T-cell (primary cell): Measurements from ENCODE around the gene DTX4. TPM values are rescaled to one million over a fixed set of nuclear protein-coding genes. Genes with fewer than 3 reads are reported as not detected.
A peak's percentile ranks its signal among the peaks of the same experiment; 100 is the strongest.

ENCODE experiments used
- ATAC-seq, 4 experiments: fragments of 200-7000 bp in 3 of 4; fragments of 150-1000 bp in 1 of 4; cut with Tn5 transposase; replicated peaks in 1 of 4; 1 replicate in 3 of 4; 2 replicates in 1 of 4; pipeline ENCODE4 v1.10.0; 2021; ENCODE audit warnings: moderate library complexity in 3 of 4, mild to moderate bottlenecking in 2 of 4, moderate number of reproducible peaks in 1 of 4
- CTCF ChIA-PET, 2 donors: fragments of 300-600 bp; sonication (Branson Sonifier 250); formaldehyde crosslinking; loops; one replicate each; lab custom pipeline; 2022; ENCODE audit warnings: antibody characterized with exemption in 2 of 2; lab: Charles Lee
- POLR2A ChIA-PET, 2 donors: fragments of 300-600 bp; sonication (Branson Sonifier 250); formaldehyde crosslinking; loops; one replicate each; lab custom pipeline; 2022; ENCODE audit warnings: antibody characterized with exemption in 2 of 2; lab: Charles Lee
- DNase-seq, 35 experiments: peaks; one replicate each; pipeline versions ENCODE4 v3.0.0 to v3.0.0-alpha.2; 2013 to 2023
- H3K27ac ChIP-seq: one replicate; pipeline ENCODE4 v1.5.1; 2013; ENCODE audit warnings: low read length
- H3K27me3 ChIP-seq, 2 experiments: replicated peaks in 1 of 2; 1 replicate in 1 of 2; 2 replicates in 1 of 2; pipeline versions ENCODE4 v1.6.1 to v1.7.0; 2013; ENCODE audit warnings: low read length in 1 of 2, mixed read lengths in 1 of 2; ENCODE audit not compliant: control insufficient read depth in 2 of 2, insufficient read depth in 2 of 2; ENCODE audit errors: extremely low read depth in 1 of 2
- H3K36me3 ChIP-seq, 2 donors: 1 replicate in 1 of 2; 2 replicates in 1 of 2; pipeline versions ENCODE4 v1.6.1 to v1.7.0; 2013; ENCODE audit warnings: low read length in 1 of 2; ENCODE audit not compliant: control insufficient read depth in 2 of 2, insufficient read depth in 1 of 2; ENCODE audit errors: extremely low read depth in 1 of 2
- H3K4me1 ChIP-seq, 2 experiments: 1 replicate in 1 of 2; 2 replicates in 1 of 2; pipeline versions ENCODE4 v1.6.1 to v1.7.0; 2013; ENCODE audit warnings: low read length in 2 of 2, mixed read lengths in 1 of 2; ENCODE audit not compliant: insufficient read depth in 2 of 2, control insufficient read depth in 1 of 2; ENCODE audit errors: extremely low read depth in 1 of 2
- H3K4me3 ChIP-seq, 2 donors: 1 replicate in 1 of 2; 2 replicates in 1 of 2; pipeline versions ENCODE4 v1.5.1 to v1.7.0; 2013; ENCODE audit warnings: mild to moderate bottlenecking in 2 of 2, low read length in 1 of 2, moderate library complexity in 1 of 2; ENCODE audit not compliant: control insufficient read depth in 1 of 2; ENCODE audit errors: extremely low read depth in 1 of 2
- H3K9me3 ChIP-seq: 2 replicates; pipeline ENCODE4 v1.7.0; 2013
- H3K27ac Mint-ChIP-seq, 2 donors: one replicate each; pipeline ENCODE4 v1.8.0; 2020 to 2021; ENCODE audit warnings: mild to moderate bottlenecking in 2 of 2, mixed read lengths in 2 of 2
- H3K27me3 Mint-ChIP-seq, 2 donors: one replicate each; pipeline ENCODE4 v1.8.0; 2021 to 2022; ENCODE audit warnings: mixed read lengths in 2 of 2
- H3K36me3 Mint-ChIP-seq: one replicate; pipeline ENCODE4 v1.8.0; 2021; ENCODE audit warnings: mixed read lengths
- H3K4me1 Mint-ChIP-seq, 3 donors: one replicate each; pipeline ENCODE4 v1.8.0; 2020 to 2022; ENCODE audit warnings: mixed read lengths in 3 of 3, mild to moderate bottlenecking in 1 of 3
- H3K4me3 Mint-ChIP-seq, 3 donors: one replicate each; pipeline ENCODE4 v1.8.0; 2020 to 2022; ENCODE audit warnings: mild to moderate bottlenecking in 3 of 3, mixed read lengths in 3 of 3, moderate library complexity in 3 of 3
- H3K9me3 Mint-ChIP-seq, 3 donors: one replicate each; pipeline ENCODE4 v1.8.0; 2020 to 2022; ENCODE audit warnings: mixed read lengths in 3 of 3
- WGBS: methylation state at CpG from one replicate; pipeline ENCODE4 v1.1.5; 2013; ENCODE audit warnings: missing lambda C conversion rate; ENCODE audit not compliant: insufficient coverage; 5-methylcytosine and 5-hydroxymethylcytosine counted together
- total RNA-seq, 35 experiments: library from RNA in 6 of 35; stranded (reverse) in 6 of 35; fragments of 120-200 nt in 1 of 35; gene quantifications; one replicate each; pipeline versions ENCODE4 v1.2.1 to v1.2.4 and lab custom pipeline; 2013 to 2026

The DTX4 gene
- total RNA-seq, 5 donors from 2014 or later (not counting 1 experiment from before 2014, with no cell fraction given), result 0.70 to 3.7 (median 2.1) TPM

DNA sequence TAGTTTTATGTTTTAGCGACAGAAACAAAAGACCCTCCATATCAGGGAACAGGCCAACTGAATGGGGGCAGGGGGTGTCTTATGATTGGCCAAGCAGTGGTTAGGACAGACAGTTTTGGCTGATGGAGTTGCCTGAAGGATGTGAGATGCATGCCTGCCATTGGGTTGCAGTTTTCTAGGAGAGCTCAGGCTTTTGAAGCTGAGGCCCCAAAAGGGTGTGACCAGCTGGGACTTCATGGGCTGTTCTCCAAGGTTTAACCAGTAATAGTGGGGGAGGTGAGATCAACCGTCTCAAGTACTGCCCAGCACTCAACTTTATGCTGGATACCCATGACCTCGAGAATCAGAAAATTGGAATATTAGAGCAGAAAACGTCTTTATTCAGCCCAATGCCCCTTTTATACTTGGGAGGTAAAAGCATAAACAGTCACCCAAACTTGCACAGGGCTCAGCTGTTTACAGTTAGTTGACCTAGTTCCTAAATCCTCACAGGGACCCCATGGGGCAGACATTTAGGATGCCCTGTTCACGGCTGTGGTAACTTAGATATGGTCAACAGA lies 13.5 kb downstream of the DTX4 start:
- Histone ChIP-seq H3K27me3 (peaks cover 0 to 13% of the 10 kb centered on the region in 2 experiments), H3K4me1 (no peaks in the 10 kb centered on the region), H3K36me3 (no peaks in the 10 kb centered on the region), H3K27ac (no peak overlapping the region), H3K9me3 (no peaks in the 10 kb centered on the region), H3K4me3 (no peak overlapping the region)
- DNase-seq (no peak), ATAC-seq (no peak)
- no peaks in the 10 kb centered on the region for H3K9me3 Mint-ChIP-seq
- H3K4me3 Mint-ChIP-seq, result no peak overlapping the region
- CTCF ChIA-PET, result interaction anchor here (0.8 to 3.0 kb wide), 8 partner anchors 11 to 108 kb away, joined by 3 to 33 read pairs (median 6); partner anchors contain the start of gene DTX4 (in 2 of the 2)
- peaks cover 9% of the 10 kb centered on the region for H3K36me3 Mint-ChIP-seq
- peaks cover 0 to 2% (median 0%) of the 10 kb centered on the region in 3 donors for H3K4me1 Mint-ChIP-seq
- no peak overlapping the region for H3K27ac Mint-ChIP-seq
- 89% methylated on average over 1 of the region's 5 CpGs for WGBS
- peaks cover 0 to 4% of the 10 kb centered on the region in 2 donors for H3K27me3 Mint-ChIP-seq
- POLR2A ChIA-PET, result interaction anchor here (0.7 kb wide), 2 partner anchors 9 to 14 kb away, joined by 3 read pairs; no protein-coding TSS in a partner anchor

- Mint-ChIP-seq H3K9me3 (no peaks in the 10 kb centered on the region), H3K27ac (no peak overlapping the region), H3K4me1 (peaks cover 0 to 2% (median 0%) of the 10 kb centered on the region in 3 donors), H3K36me3 (peaks cover 12% of the 10 kb centered on the region), H3K27me3 (peaks cover 0 to 4% of the 10 kb centered on the region in 2 donors), H3K4me3 (no peak overlapping the region)
- H3K27ac ChIP-seq, result no peak overlapping the region
- H3K27me3 ChIP-seq, result peaks cover 0 to 13% of the 10 kb centered on the region in 2 experiments
- DNase-seq, result peak in 29 of 35 experiments; percentile 12 to 72 (median 38)
- ChIA-PET POLR2A (interaction anchor here in 1 of 2 donors (0.5 kb wide), 1 partner anchor 15 kb away, joined by 4 read pairs; no protein-coding TSS in a partner anchor), CTCF (interaction anchor here (0.7 to 3.0 kb wide), 13 partner anchors 12 to 483 kb away, joined by 3 to 33 read pairs (median 4); partner anchors contain the start of genes DTX4 (in 2 of the 2) and PATL1 (in 1 of the 2))
- no peaks in the 10 kb centered on the region for H3K4me1 ChIP-seq
- WGBS, result no CpG with 5 or more reads among the region's 5 CpGs
- peak; percentile 54 to 71 (median 61) for ATAC-seq
- H3K9me3 ChIP-seq, result no peaks in the 10 kb centered on the region
- H3K36me3 ChIP-seq, result no peaks in the 10 kb centered on the region
- H3K4me3 ChIP-seq, result no peak overlapping the region
Observed at GRCh38 chr11:59186130-59186594, 14.2 kb downstream of the DTX4 start.

GRCh38 chr11:59187035-59187434 lies 15.1 kb downstream of the DTX4 start:
- no peak overlapping the region for H3K27ac Mint-ChIP-seq
- CTCF ChIA-PET, result interaction anchor here (0.5 to 3.0 kb wide), 6 partner anchors 12 to 248 kb away, joined by 3 to 33 read pairs (median 8); partner anchors contain the start of gene DTX4 (in 2 of the 2)

GRCh38 chr11:59187587-59187986 lies 15.7 kb downstream of the DTX4 start:
- no peak for ATAC-seq
- Mint-ChIP-seq H3K27me3 (peaks cover 0 to 4% of the 10 kb centered on the region in 2 donors), H3K4me1 (peaks cover 0 to 2% (median 0%) of the 10 kb centered on the region in 3 donors), H3K36me3 (peaks cover 12% of the 10 kb centered on the region), H3K9me3 (no peaks in the 10 kb centered on the region), H3K27ac (no peak overlapping the region), H3K4me3 (no peak overlapping the region)
- 33% methylated on average over 1 of the region's 6 CpGs for WGBS
- Histone ChIP-seq H3K27ac (no peak overlapping the region), H3K4me1 (no peaks in the 10 kb centered on the region), H3K4me3 (no peak overlapping the region), H3K27me3 (peaks cover 0 to 10% of the 10 kb centered on the region in 2 experiments), H3K9me3 (no peaks in the 10 kb centered on the region), H3K36me3 (no peaks in the 10 kb centered on the region)
- ChIA-PET CTCF (interaction anchor here (0.6 to 3.0 kb wide), 5 partner anchors 13 to 493 kb away, joined by 4 to 33 read pairs (median 8); partner anchors contain the start of gene DTX4 (in 2 of the 2)), POLR2A (no interaction called here)
- DNase-seq, result no peak

More at GRCh38 chr11:59187035-59187434, 15.1 kb downstream of the DTX4 start:
- no peak for ATAC-seq
- Histone ChIP-seq H3K4me1 (no peaks in the 10 kb centered on the region), H3K4me3 (no peak overlapping the region), H3K27ac (no peak overlapping the region), H3K9me3 (no peaks in the 10 kb centered on the region), H3K36me3 (no peaks in the 10 kb centered on the region), H3K27me3 (peaks cover 0 to 13% of the 10 kb centered on the region in 2 experiments)
- peaks cover 12% of the 10 kb centered on the region for H3K36me3 Mint-ChIP-seq
- 80% methylated on average over 2 of the region's 3 CpGs for WGBS
- no peak overlapping the region for H3K4me3 Mint-ChIP-seq
- peaks cover 0 to 2% (median 0%) of the 10 kb centered on the region in 3 donors for H3K4me1 Mint-ChIP-seq
- H3K9me3 Mint-ChIP-seq, result no peaks in the 10 kb centered on the region
- POLR2A ChIA-PET, result no interaction called here
- no peak for DNase-seq
- peaks cover 0 to 4% of the 10 kb centered on the region in 2 donors for H3K27me3 Mint-ChIP-seq

DNA sequence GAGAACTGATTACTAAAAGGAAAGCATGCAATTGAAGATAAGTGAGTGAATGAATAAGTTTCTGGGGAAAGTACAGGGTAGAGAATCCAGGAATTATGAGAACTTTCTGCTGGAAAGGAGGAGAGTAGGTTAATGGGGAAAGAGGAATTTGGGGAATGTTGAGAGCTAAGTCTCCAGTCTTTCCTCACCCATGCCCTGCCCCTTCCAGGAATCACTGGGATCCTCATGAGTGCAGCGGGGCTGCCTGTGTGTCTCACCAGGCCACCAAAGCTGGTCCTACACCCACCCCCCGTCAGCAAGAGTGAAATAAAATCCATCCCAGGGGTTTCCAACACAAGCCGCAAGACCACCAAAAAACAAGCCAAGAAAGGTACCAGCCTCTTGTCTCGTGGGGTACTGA lies 17.0 kb downstream of the DTX4 start:
- Mint-ChIP-seq H3K27me3 (peaks cover 0 to 4% of the 10 kb centered on the region in 2 donors), H3K9me3 (no peaks in the 10 kb centered on the region), H3K4me1 (peaks cover 0 to 2% (median 0%) of the 10 kb centered on the region in 3 donors), H3K27ac (no peak overlapping the region), H3K36me3 (peaks cover 12% of the 10 kb centered on the region), H3K4me3 (no peak overlapping the region)
- ChIA-PET POLR2A (no interaction called here), CTCF (no interaction called here)
- no peaks in the 10 kb centered on the region for H3K36me3 ChIP-seq
- H3K27me3 ChIP-seq, result peaks cover 0 to 10% of the 10 kb centered on the region in 2 experiments
- H3K4me3 ChIP-seq, result no peak overlapping the region
- no peaks in the 10 kb centered on the region for H3K9me3 ChIP-seq
- H3K4me1 ChIP-seq, result no peaks in the 10 kb centered on the region
- ATAC-seq (no peak), DNase-seq (no peak)
- WGBS, result 86% methylated on average over 4 of the region's 4 CpGs
- no peak overlapping the region for H3K27ac ChIP-seq

- Histone ChIP-seq H3K27me3 (peaks cover 0 to 8% of the 10 kb centered on the region in 2 experiments), H3K4me1 (no peaks in the 10 kb centered on the region), H3K27ac (no peak overlapping the region), H3K9me3 (no peaks in the 10 kb centered on the region), H3K4me3 (no peak overlapping the region), H3K36me3 (no peaks in the 10 kb centered on the region)
- Mint-ChIP-seq H3K9me3 (no peaks in the 10 kb centered on the region), H3K27me3 (peaks cover 0 to 4% of the 10 kb centered on the region in 2 donors), H3K4me1 (peaks cover 0 to 2% (median 0%) of the 10 kb centered on the region in 3 donors), H3K27ac (no peak overlapping the region), H3K4me3 (no peak overlapping the region), H3K36me3 (peaks cover 16% of the 10 kb centered on the region)
- ChIA-PET POLR2A (no interaction called here), CTCF (interaction anchor here in 1 of 2 donors (0.6 to 0.8 kb wide), 2 partner anchors 15 to 18 kb away, joined by 3 read pairs; partner anchors contain the start of gene DTX4)
- DNase-seq (no peak), ATAC-seq (no peak)
- no CpG with 5 or more reads among the region's 4 CpGs for WGBS
Observed at GRCh38 chr11:59189986-59190385, 18.1 kb downstream of the DTX4 start.
